Kidney tubule cell (primary cell): ENCODE data around the gene ZDHHC8.

Experiments used
- DNase-seq: peaks from one replicate; pipeline ENCODE4 v3.0.0-alpha.2; 2018; ENCODE audit warnings: low spot score

ZDHHC8 gene

GRCh38 chr22:20160041-20160440 is 28.4 kb downstream of the ZDHHC8 start:
- no peak for DNase-seq

GRCh38 chr22:20164863-20165262 is 33.3 kb downstream of the ZDHHC8 start:
- DNase-seq, result no peak

DNA sequence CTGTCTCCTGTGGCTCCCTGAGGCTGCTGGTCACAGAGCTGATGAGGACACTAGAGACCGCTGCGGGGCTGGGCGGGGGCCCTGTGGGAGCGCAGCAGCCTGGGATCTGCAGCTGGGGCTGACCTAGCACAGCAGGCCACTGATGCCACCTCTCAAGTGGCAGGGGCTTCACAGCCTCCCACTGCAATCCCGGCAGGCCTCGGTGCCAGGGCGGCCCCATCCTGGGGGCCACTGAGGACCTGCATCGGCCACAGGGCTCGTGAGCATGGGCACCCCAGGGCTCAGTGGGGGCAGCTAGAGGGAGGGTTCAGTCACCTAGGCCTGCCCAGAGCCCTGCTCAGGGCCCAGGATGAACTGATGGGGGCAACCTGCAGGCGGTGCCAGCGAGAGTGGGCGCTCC is 33.8 kb downstream of the ZDHHC8 start:
- no peak for DNase-seq

- no peak for DNase-seq
Measured at GRCh38 chr22:20165913-20166312, 34.3 kb downstream of the ZDHHC8 start.

GRCh38 chr22:20166703-20167102 is 35.1 kb downstream of the ZDHHC8 start:
- no peak for DNase-seq

DNA sequence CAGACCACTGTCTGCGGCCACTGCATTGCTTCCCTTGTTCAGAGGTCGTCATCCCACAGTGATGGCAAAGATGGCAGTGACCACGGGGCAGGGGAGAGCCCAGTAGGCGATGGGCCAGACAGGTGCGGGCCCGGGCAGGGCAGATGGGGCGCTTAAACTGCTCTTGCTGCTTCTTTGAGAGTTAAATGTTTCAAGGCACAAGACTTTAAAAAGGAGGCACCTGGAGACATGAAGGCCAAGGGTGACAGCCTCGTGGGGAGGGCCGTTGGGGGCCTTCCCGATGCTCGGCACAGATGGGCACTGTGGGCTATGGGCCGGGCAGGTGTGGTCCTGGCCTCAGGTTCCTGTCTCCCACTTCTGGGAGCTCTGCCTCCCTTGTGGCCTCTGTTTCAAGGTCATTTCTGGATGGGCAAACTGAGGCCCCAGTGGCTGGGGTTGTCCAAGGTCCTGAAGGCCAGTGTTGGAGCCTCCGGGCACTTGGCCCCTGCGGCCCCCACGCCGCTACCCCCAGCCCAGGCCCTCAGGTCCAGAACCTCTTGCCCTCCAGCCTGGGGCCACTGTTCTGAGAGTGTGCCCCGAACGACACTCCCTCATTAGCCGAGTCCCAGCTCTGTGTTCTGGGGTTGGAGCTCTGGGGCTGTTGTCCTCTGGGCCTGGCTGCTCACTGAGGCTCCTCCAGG is 36.2 kb downstream of the ZDHHC8 start:
- DNase-seq, result no peak

DNA sequence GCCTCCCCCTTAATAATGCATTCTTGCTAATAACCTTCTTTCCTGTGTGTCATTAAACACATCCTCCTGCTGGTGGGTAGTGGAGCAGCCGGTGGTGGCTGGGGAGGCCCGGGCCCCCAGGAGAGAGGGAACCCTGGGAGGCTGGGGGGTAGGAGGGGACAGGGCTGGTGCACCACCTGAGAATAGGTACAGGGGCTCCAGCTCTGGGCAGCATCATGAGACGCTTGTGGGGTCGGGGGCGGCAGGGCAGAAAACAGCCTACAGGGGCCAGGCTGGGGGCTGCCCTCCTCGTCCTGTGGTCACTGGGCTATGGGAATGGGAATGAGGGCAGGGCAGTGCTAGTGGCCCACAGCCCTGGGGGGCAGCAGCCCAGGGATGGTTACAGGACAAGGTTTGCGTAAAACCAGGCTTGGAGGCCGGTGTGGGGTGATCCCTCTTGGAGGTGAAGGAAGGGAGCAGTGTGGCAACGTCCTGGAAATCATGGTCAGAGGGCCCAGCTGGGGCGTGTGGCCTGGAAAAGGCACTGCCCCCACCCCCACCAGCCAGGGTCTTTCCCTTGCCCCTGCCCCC is 37.7 kb downstream of the ZDHHC8 start:
- no peak for DNase-seq

GRCh38 chr22:20170170-20170569 is 38.6 kb downstream of the ZDHHC8 start:
- no peak for DNase-seq

- DNase-seq, result no peak
Measured at GRCh38 chr22:20171288-20172140, 39.9 kb downstream of the ZDHHC8 start.

DNA sequence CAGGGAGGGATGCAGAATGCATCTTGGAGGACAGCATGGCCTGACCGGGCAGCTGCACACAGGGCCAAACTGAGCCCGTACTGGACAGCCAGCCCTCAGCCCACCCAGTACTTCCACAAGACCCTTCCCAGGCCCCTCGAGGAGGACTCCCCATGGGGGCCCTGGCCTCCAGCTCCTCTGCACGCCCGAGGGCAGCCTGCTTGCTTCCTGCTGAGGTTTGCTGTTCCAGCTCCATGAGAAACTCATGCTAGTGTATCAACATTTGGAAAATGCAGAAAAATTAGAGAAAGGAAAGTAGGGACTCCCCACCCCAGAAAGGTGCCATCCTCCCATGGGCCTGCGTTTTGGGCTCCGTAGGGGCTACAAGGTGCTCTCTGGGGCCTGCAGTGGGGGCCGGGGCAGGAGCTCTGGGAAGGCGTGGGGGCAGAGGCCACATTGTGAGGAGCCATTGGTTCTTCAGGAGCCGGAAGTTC is 40.6 kb downstream of the ZDHHC8 start:
- DNase-seq, result no peak

- no peak for DNase-seq
Measured at GRCh38 chr22:20173246-20173645, 41.6 kb downstream of the ZDHHC8 start.

DNA sequence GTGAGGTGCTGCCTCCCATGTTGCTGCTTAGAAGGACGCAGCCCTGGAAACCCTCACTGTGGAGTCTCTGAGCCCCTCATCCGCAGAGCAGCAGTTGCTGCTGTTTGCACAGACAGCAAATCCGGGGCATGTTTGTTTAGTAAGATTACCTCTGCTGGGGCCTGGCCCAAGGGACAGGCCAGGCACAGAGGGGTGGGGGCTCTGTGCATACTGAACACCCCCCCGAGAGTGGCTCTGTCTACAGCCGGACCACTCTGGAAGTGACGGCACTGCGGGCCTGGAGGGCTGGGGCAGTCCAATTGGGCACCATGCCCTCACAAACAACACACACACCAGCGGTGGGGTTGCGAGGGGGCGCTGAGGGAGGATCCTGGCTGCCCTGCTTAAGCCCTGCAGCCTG is 42.2 kb downstream of the ZDHHC8 start:
- no peak for DNase-seq

GRCh38 chr22:20174785-20175596 is 43.4 kb downstream of the ZDHHC8 start:
- DNase-seq, result no peak

DNA sequence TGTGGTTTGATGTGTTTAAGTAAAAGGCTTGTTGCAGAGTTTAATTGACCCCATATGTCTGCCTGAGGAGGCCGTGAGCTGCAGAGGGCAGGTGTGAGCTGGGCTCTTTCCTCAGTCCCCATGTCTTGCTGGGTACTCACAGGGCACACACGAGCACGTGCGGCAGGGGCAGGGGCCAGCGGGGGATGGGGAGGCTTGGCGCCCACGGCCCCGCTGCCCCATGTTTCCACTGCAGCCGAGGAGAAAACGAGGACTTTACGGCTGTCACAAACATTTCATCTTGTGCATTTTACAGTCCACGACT is 43.9 kb downstream of the ZDHHC8 start:
- DNase-seq, result no peak

DNA sequence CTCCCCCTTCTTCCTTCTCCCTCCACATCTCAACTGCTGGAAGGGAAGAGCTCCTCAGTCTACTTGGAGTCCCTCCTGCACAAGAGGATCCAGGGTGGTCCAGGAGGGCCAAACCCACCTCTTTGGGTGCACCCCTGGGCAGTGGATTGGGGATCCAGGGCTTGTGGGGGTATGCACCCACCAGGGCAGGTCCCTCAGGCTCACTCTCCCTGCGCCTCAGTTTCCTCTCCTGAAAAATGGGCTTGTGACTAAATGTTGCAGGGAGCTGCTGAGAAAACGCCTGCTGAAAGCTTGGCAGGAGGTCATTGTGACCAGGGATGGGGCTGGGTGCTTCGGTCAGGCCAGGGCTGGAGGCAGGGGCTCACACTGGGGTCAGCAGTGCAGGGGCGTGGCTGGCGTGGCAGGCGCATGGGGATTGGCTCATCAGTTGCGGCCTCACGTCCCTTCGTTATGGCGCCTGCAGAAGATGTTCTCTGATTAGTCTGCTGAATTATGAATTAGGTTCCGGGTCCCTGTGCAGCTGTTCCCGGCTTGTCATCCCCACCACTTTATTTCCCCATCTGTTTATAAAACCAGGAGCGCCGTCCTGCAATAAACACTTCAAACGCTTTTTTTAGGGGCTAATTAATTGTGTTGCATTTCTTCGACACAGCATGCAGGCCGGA is 44.9 kb downstream of the ZDHHC8 start:
- no peak for DNase-seq

DNA sequence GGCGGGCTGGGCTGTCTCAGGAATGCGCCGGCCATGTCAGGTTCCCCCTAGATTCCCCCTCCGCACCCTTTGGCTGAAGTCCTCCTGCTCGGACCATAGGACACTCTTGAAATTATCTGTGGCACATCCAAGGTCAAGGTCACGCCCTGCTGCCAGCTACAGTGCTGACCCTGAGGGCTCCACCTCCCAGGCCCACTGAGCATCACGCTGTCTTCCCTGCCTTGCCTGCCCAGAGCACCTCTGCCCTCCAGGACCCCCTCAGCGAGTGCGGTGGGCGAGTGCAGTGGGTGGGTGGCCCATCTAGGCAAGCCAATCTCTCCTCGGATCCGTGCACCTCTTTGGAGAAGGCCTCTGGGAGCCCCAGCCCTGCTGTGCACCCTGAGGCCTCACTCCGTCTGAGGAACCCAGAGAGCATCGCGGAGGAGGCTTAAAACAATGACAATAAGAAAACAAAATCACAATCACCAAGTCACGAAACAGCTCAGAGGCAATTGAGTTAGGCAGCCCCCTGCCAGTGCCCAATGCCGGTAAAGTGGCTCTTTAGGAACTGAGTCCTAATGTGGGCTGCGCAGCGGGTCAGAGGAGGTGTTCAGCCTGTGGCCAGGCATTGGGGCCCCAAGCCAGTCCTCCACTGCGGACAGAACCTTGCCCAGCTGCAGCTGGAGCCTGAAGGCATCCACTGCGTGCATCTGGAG is 45.8 kb downstream of the ZDHHC8 start:
- no peak for DNase-seq

DNA sequence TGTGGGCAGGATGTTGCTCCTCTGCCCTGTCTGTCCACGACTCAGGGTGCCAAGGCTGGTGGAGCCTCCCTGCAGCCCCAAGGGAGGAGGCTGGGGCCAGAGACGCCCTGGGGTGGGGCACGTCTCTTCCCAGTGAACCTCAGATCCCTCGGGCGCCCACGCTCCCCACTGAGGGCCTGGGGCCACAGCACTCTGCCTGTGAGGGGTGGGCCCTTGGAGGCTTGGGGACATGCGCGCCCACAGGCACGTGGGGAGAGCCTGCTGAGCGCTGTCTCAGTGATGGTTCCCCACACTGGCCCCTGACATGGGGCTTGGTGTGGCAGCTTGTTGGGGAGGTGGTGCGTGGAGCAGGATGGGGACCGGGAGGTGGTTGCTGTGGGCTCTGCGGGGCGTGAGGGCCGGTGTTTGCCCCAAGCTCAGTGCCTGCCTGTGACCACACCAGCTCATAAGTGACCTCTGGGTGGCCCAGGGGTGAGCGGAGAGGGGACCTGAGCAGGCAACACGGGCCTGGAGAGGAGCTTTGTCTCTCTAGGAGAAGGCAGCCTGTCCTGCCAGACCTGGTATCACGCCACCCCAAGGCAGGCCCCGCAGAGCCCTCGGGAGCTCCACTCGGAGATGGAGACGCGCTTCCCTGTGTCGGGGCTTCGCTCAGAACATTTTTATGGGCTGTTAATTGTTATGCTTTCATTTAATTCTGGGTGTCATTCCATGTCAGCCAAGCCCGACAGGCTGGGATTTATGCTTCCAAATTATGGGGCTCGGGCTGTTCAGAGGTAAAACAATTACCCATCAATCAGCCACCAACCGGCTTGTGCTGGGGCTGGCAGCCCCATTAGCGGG is 46.7 kb downstream of the ZDHHC8 start:
- no peak for DNase-seq

DNA sequence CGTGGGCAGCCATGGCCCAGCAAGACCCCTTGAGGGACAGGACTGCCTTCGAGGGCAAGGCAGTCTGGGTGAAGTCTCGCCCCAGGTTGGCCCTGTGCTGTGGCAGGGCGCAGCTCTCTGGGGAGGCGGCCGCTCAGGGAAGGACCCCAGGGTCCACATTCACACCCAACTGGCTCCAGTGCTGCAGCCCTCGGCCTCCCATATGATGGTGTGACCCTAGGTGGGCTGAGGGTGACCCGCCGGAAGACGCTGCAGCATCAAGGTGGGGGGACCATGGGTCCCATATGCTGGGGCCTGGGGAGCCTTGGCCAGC is 47.3 kb downstream of the ZDHHC8 start:
- no peak for DNase-seq

DNA sequence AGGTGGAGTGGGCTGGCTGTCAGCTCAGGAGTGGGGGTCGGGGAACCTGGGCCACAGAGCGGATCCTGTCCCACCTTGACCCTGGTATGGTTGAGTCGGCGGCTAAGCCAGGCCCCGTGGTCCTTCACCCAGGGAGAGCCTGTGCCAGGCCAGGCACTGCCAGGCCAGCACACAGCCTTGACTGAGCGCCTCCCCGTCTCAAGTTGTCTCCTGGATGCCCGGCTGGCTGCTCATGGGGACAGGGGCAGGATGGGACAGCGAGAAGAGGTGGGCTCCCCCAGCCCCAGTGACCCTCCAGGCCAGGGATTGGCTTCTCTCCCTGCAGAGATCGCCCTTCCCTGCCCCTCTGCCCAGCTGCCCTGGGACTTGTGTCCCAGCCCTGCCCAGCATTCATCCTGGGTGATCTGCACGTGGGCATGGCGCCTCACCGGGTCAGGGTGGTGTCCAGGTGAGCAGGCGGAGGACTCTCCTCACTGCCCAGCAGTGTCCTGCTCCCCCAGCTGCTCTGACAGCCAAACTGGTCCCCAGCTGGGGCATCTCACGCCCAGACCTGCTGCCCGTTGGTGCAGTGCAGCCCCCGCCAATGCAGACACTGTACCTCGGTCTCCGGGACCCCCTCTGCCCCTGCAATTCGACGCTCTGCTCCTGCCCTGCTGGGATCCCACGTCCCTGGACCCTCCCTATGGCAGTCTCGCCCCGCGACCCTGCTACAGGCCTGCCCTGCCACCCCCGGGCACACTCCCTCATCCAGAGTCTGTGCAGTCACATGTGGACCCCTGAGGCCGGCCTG is 48.0 kb downstream of the ZDHHC8 start:
- no peak for DNase-seq

GRCh38 chr22:20180245-20180630 is 48.6 kb downstream of the ZDHHC8 start:
- no peak for DNase-seq
